HepG2 (cell line): ENCODE results near the gene PLBD2. TPM values are rescaled to one million over a fixed set of nuclear protein-coding genes. Genes with fewer than 3 reads are reported as not detected.
A peak's percentile ranks its signal among the peaks of the same experiment; 100 is the strongest.

Experiments used
- ATM ChIP-seq: fragments of 450-650 bp; IDR thresholded peaks from 2 replicates; pipeline ENCODE4 v1.7.1; 2017; ENCODE audit warnings: mild to moderate bottlenecking, borderline replicate concordance
- HDAC1 ChIP-seq: sonication (generic); formaldehyde crosslinking; IDR thresholded peaks from 2 replicates; pipeline ENCODE4 v1.5.1; 2020; ENCODE audit warnings: mild to moderate bottlenecking, missing genetic modification reagents
- KAT7 ChIP-seq: IDR thresholded peaks from 2 replicates; pipeline ENCODE4 v1.6.1; 2018; ENCODE audit warnings: borderline replicate concordance, missing compliant biosample characterization
- MAF1 ChIP-seq: sonication (generic); formaldehyde crosslinking; IDR thresholded peaks from 2 replicates; pipeline ENCODE4 v1.5.0; 2020; ENCODE audit warnings: missing genetic modification reagents, borderline replicate concordance
- MED1 ChIP-seq: sonication (generic); formaldehyde crosslinking; IDR thresholded peaks from 2 replicates; pipeline ENCODE4 v1.4.0; 2020; ENCODE audit warnings: missing genetic modification reagents
- PTBP1 ChIP-seq: fragments of 200-400 bp; formaldehyde crosslinking; IDR thresholded peaks from 2 replicates; pipeline ENCODE4 v1.6.1; 2018; ENCODE audit warnings: low read length, low read depth; ENCODE audit not compliant: poor library complexity, severe bottlenecking
- REST ChIP-seq, 2 experiments: IDR thresholded peaks; 2 replicates each; pipeline ENCODE4 v1.6.1; 2011 to 2012; ENCODE audit warnings: low read length in 2 of 2, borderline replicate concordance in 1 of 2, low read depth in 1 of 2, mild to moderate bottlenecking in 1 of 2, moderate library complexity in 1 of 2
- SALL2 ChIP-seq: sonication (generic); formaldehyde crosslinking; IDR thresholded peaks from 2 replicates; pipeline ENCODE4 v1.8.1; 2023; ENCODE audit warnings: mild to moderate bottlenecking, missing genetic modification reagents, inconsistent platforms
- SNAI1 ChIP-seq: sonication (generic); formaldehyde crosslinking; IDR thresholded peaks from 2 replicates; pipeline ENCODE4 v1.5.0; 2020; ENCODE audit warnings: mild to moderate bottlenecking, missing genetic modification reagents, borderline replicate concordance
- SP4 ChIP-seq: sonication (generic); formaldehyde crosslinking; IDR thresholded peaks from 2 replicates; pipeline ENCODE4 v1.8.1; 2023; ENCODE audit warnings: mild to moderate bottlenecking, missing genetic modification reagents
- TBL1XR1 ChIP-seq: fragments of 150-350 bp; IDR thresholded peaks from 2 replicates; pipeline ENCODE4 v1.6.1; 2014; ENCODE audit warnings: borderline replicate concordance, low read length; ENCODE audit not compliant: partially characterized antibody
- THAP11 ChIP-seq: IDR thresholded peaks from 2 replicates; pipeline ENCODE4 v1.6.1; 2016; ENCODE audit warnings: missing biosample characterization, missing genetic modification reagents
- YEATS2 ChIP-seq: sonication (generic); formaldehyde crosslinking; IDR thresholded peaks from 2 replicates; pipeline ENCODE4 v1.4.0; 2020; ENCODE audit warnings: missing genetic modification reagents, borderline replicate concordance
- ZFP36 ChIP-seq: fragments of 150-350 bp; IDR thresholded peaks from 2 replicates; pipeline ENCODE4 v1.6.1; 2018; ENCODE audit warnings: borderline replicate concordance, low read length, low read depth; ENCODE audit not compliant: partially characterized antibody
- ZNF607 ChIP-seq: sonication (generic); formaldehyde crosslinking; IDR thresholded peaks from 2 replicates; pipeline ENCODE4 v1.5.1; 2020; ENCODE audit warnings: missing genetic modification reagents, mild to moderate bottlenecking, borderline replicate concordance
- ZNF629 ChIP-seq: sonication (generic); formaldehyde crosslinking; conservative IDR thresholded peaks from 2 replicates; pipeline ENCODE4 v1.5.0; 2020; ENCODE audit warnings: missing genetic modification reagents
- polyA plus RNA-seq, 8 experiments: library from polyadenylated mRNA; depleted of rRNA in 3 of 8; stranded (reverse) in 7 of 8; unstranded in 1 of 8; fragments of >200 nt; fragmentation: Illumina TruSeq in 4 of 8; extraction: Trizol in 4 of 8; gene quantifications; 2 replicates each; pipeline versions ENCODE4 v1.2.1 to v1.2.3, GENCODE V29; 2011 to 2016; ENCODE audit warnings: low read depth in 4 of 8, missing spikeins in 1 of 8, mixed read lengths in 1 of 8; ENCODE audit not compliant: insufficient read depth in 1 of 8
- total RNA-seq, 5 experiments: library from RNA; depleted of rRNA; stranded (reverse); fragments of >200 nt; fragmentation: Illumina TruSeq; extraction: Trizol; gene quantifications; 2 replicates each; pipeline ENCODE4 v1.2.3, GENCODE V29; 2016; ENCODE audit warnings: low read depth in 1 of 5
- TF ChIP-seq, protein P1 (sequence below): sonication (generic); formaldehyde crosslinking; IDR thresholded peaks from 2 replicates; pipeline ENCODE4 v1.4.0; 2020; ENCODE audit warnings: mild to moderate bottlenecking, missing genetic modification reagents, borderline replicate concordance
- TF ChIP-seq, protein P2 (sequence below): sonication (generic); formaldehyde crosslinking; IDR thresholded peaks from 2 replicates; pipeline ENCODE4 v1.4.0; 2020; ENCODE audit warnings: missing genetic modification reagents

The PLBD2 gene
- total and polyA plus RNA-seq, 2 of the 13 experiments (the other 11 are each of a cell fraction or from before 2014, with no cell fraction given), result 6.7 to 8.5 TPM

- TF ChIP-seq HDAC1 (CRISPR knock-in tag) (peak; percentile 52; the same call in 1 of the 2 replicates), ZNF629 (CRISPR knock-in tag) (no peak), SP4 (CRISPR knock-in tag) (peak; percentile 96), KAT7 (peak; percentile 29; the same call in 1 of the 2 replicates), MAF1 (CRISPR knock-in tag) (no peak), PTBP1 (no peak), ZNF607 (no peak), REST (IDR thresholded peaks at IDR 0.05; ENCODE audit: borderline replicate concordance in 1 of 2, low read depth in 1 of 2, low read length in 2 of 2) (0 out of 4 replicates have a peak, but pooled peaks of 1 of the 2 experiments have one; percentile 40), THAP11 (CRISPR knock-in tag) (peak; percentile 46; the same call in 1 of the 2 replicates), ATM (no peak), ZFP36 (no peak), SALL2 (peak; percentile 91; the same call in 1 of the 2 replicates), TBL1XR1 (no peak), SNAI1 (CRISPR knock-in tag) (no peak), YEATS2 (CRISPR knock-in tag) (no peak), MED1 (CRISPR knock-in tag) (peak; percentile 58; the same call in 1 of the 2 replicates)
- TF ChIP-seq, protein P1, sequence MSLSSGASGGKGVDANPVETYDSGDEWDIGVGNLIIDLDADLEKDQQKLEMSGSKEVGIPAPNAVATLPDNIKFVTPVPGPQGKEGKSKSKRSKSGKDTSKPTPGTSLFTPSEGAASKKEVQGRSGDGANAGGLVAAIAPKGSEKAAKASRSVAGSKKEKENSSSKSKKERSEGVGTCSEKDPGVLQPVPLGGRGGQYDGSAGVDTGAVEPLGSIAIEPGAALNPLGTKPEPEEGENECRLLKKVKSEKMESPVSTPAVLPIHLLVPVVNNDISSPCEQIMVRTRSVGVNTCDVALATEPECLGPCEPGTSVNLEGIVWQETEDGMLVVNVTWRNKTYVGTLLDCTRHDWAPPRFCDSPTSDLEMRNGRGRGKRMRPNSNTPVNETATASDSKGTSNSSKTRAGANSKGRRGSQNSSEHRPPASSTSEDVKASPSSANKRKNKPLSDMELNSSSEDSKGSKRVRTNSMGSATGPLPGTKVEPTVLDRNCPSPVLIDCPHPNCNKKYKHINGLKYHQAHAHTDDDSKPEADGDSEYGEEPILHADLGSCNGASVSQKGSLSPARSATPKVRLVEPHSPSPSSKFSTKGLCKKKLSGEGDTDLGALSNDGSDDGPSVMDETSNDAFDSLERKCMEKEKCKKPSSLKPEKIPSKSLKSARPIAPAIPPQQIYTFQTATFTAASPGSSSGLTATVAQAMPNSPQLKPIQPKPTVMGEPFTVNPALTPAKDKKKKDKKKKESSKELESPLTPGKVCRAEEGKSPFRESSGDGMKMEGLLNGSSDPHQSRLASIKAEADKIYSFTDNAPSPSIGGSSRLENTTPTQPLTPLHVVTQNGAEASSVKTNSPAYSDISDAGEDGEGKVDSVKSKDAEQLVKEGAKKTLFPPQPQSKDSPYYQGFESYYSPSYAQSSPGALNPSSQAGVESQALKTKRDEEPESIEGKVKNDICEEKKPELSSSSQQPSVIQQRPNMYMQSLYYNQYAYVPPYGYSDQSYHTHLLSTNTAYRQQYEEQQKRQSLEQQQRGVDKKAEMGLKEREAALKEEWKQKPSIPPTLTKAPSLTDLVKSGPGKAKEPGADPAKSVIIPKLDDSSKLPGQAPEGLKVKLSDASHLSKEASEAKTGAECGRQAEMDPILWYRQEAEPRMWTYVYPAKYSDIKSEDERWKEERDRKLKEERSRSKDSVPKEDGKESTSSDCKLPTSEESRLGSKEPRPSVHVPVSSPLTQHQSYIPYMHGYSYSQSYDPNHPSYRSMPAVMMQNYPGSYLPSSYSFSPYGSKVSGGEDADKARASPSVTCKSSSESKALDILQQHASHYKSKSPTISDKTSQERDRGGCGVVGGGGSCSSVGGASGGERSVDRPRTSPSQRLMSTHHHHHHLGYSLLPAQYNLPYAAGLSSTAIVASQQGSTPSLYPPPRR, result 0 out of 2 replicates have a peak, but pooled peaks have one; percentile 50
- TF ChIP-seq, protein P2, sequence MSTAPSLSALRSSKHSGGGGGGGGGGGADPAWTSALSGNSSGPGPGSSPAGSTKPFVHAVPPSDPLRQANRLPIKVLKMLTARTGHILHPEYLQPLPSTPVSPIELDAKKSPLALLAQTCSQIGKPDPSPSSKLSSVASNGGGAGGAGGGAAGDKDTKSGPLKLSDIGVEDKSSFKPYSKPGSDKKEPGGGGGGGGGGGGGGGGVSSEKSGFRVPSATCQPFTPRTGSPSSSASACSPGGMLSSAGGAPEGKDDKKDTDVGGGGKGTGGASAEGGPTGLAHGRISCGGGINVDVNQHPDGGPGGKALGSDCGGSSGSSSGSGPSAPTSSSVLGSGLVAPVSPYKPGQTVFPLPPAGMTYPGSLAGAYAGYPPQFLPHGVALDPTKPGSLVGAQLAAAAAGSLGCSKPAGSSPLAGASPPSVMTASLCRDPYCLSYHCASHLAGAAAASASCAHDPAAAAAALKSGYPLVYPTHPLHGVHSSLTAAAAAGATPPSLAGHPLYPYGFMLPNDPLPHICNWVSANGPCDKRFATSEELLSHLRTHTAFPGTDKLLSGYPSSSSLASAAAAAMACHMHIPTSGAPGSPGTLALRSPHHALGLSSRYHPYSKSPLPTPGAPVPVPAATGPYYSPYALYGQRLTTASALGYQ (CRISPR knock-in tag), result 0 out of 2 replicates have a peak, but pooled peaks have one; percentile 29
Measured at GRCh38 chr12:113334786-113335539, 23.4 kb upstream of the PLBD2 start, which contains the start of gene SLC8B1 (continued).
